Stimulated activated memory B cell treated with anti-CD40 and anti-IgM and Interleukin-4, amounts not matched to agents 10 μg/mL and 1 μg/mL and 100 μg/mL, for 72 hours (primary cell): Measurements from ENCODE around the gene ETV6.
"Not testable (repeated sequence)": the region's sequence is repeated elsewhere in the genome, so short reads cannot be mapped to it uniquely, and the experiment has no call there.

Experiments used
- ATAC-seq: fragments of 150-1000 bp; cut with Tn5 transposase; 2 replicates; pipeline ENCODE4 v1.10.0; 2021
- H3K27ac Mint-ChIP-seq: one replicate; pipeline ENCODE4 v1.8.0; 2022; ENCODE audit warnings: mild to moderate bottlenecking, mixed read lengths
- H3K27me3 Mint-ChIP-seq: one replicate; pipeline ENCODE4 v1.8.0; 2022; ENCODE audit warnings: mixed read lengths
- H3K36me3 Mint-ChIP-seq: one replicate; pipeline ENCODE4 v1.8.0; 2022; ENCODE audit warnings: mixed read lengths
- H3K4me1 Mint-ChIP-seq: one replicate; pipeline ENCODE4 v1.8.0; 2022; ENCODE audit warnings: mixed read lengths
- H3K4me3 Mint-ChIP-seq: one replicate; pipeline ENCODE4 v1.8.0; 2022; ENCODE audit warnings: mild to moderate bottlenecking, moderate library complexity, mixed read lengths
- H3K9me3 Mint-ChIP-seq: one replicate; pipeline ENCODE4 v1.8.0; 2022; ENCODE audit warnings: mixed read lengths

The ETV6 gene

GRCh38 chr12:11894890-11895289, 245.4 kb downstream of the ETV6 start:
- Mint-ChIP-seq H3K36me3 (peaks cover 57% of the 10 kb centered on the region), H3K9me3 (no peaks in the 10 kb centered on the region), H3K27me3 (no peaks in the 10 kb centered on the region), H3K4me1 (peaks cover 17% of the 10 kb centered on the region), H3K4me3 (no peak overlapping the region), H3K27ac (no peak overlapping the region)
- no peak for ATAC-seq

- peaks cover 13% of the 10 kb centered on the region for H3K4me1 Mint-ChIP-seq
- no peaks in the 10 kb centered on the region for H3K27me3 Mint-ChIP-seq
- H3K27ac Mint-ChIP-seq = no peak overlapping the region
- H3K9me3 Mint-ChIP-seq = no peaks in the 10 kb centered on the region
- ATAC-seq = peak; percentile 57
- no peak overlapping the region for H3K4me3 Mint-ChIP-seq
- H3K36me3 Mint-ChIP-seq = peaks cover 50% of the 10 kb centered on the region
Measured at GRCh38 chr12:11895421-11896078, 246.1 kb downstream of the ETV6 start.

GRCh38 chr12:11896417-11896929, 247.0 kb downstream of the ETV6 start:
- Mint-ChIP-seq H3K9me3 (no peaks in the 10 kb centered on the region), H3K4me3 (no peak overlapping the region), H3K27ac (no peak overlapping the region), H3K36me3 (peaks cover 41% of the 10 kb centered on the region), H3K27me3 (no peaks in the 10 kb centered on the region), H3K4me1 (peaks cover 4% of the 10 kb centered on the region)
- ATAC-seq = no peak

- Mint-ChIP-seq H3K4me1 (peaks cover 11% of the 10 kb centered on the region), H3K27me3 (no peaks in the 10 kb centered on the region), H3K27ac (no peak overlapping the region), H3K4me3 (no peak overlapping the region), H3K9me3 (no peaks in the 10 kb centered on the region), H3K36me3 (peaks cover 26% of the 10 kb centered on the region)
- ATAC-seq = no peak
Measured at GRCh38 chr12:11897923-11898322, 248.4 kb downstream of the ETV6 start.

- Mint-ChIP-seq H3K27me3 (no peaks in the 10 kb centered on the region), H3K4me1 (peaks cover 20% of the 10 kb centered on the region), H3K9me3 (peaks cover 8% of the 10 kb centered on the region), H3K36me3 (peaks cover 12% of the 10 kb centered on the region), H3K27ac (peak overlapping the region; percentile 31), H3K4me3 (no peak overlapping the region)
- ATAC-seq = peak; percentile 86
Measured at GRCh38 chr12:11901701-11902524, 252.4 kb downstream of the ETV6 start.

GRCh38 chr12:11902525-11902875, 253.0 kb downstream of the ETV6 start:
- H3K4me1 Mint-ChIP-seq = peaks cover 20% of the 10 kb centered on the region
- no peak for ATAC-seq

GRCh38 chr12:11904124-11904523, 254.7 kb downstream of the ETV6 start:
- Mint-ChIP-seq H3K4me1 (peaks cover 20% of the 10 kb centered on the region), H3K36me3 (peaks cover 8% of the 10 kb centered on the region), H3K4me3 (no peak overlapping the region), H3K27ac (no peak overlapping the region), H3K9me3 (peaks cover 16% of the 10 kb centered on the region), H3K27me3 (no peaks in the 10 kb centered on the region)
- no peak for ATAC-seq

More at GRCh38 chr12:11902525-11902875, 253.0 kb downstream of the ETV6 start:
- Mint-ChIP-seq H3K4me3 (no peak overlapping the region), H3K27me3 (no peaks in the 10 kb centered on the region), H3K27ac (peak overlapping the region; percentile 31), H3K9me3 (peaks cover 8% of the 10 kb centered on the region), H3K36me3 (peaks cover 9% of the 10 kb centered on the region)

- peaks cover 13% of the 10 kb centered on the region for H3K36me3 Mint-ChIP-seq
- ATAC-seq = no peak
- peaks cover 20% of the 10 kb centered on the region for H3K4me1 Mint-ChIP-seq
- no peak overlapping the region for H3K4me3 Mint-ChIP-seq
- H3K27me3 Mint-ChIP-seq = no peaks in the 10 kb centered on the region
- no peak overlapping the region for H3K27ac Mint-ChIP-seq
- H3K9me3 Mint-ChIP-seq = peaks cover 18% of the 10 kb centered on the region
Measured at GRCh38 chr12:11905534-11905933, 256.1 kb downstream of the ETV6 start.

GRCh38 chr12:11906286-11906935, 256.9 kb downstream of the ETV6 start:
- H3K27me3 Mint-ChIP-seq = no peaks in the 10 kb centered on the region
- no peak overlapping the region for H3K27ac Mint-ChIP-seq
- no peak overlapping the region for H3K4me3 Mint-ChIP-seq
- peaks cover 18% of the 10 kb centered on the region for H3K9me3 Mint-ChIP-seq
- peaks cover 14% of the 10 kb centered on the region for H3K36me3 Mint-ChIP-seq
- no peak for ATAC-seq
- H3K4me1 Mint-ChIP-seq = peaks cover 20% of the 10 kb centered on the region

- Mint-ChIP-seq H3K4me3 (no peak overlapping the region), H3K27me3 (no peaks in the 10 kb centered on the region), H3K36me3 (peaks cover 20% of the 10 kb centered on the region), H3K27ac (no peak overlapping the region), H3K9me3 (peaks cover 21% of the 10 kb centered on the region), H3K4me1 (peaks cover 9% of the 10 kb centered on the region)
- no peak for ATAC-seq
Measured at GRCh38 chr12:11907625-11908024, 258.2 kb downstream of the ETV6 start.

GRCh38 chr12:11909406-11909805, 259.9 kb downstream of the ETV6 start:
- not testable (repeated sequence) for ATAC-seq, H3K27me3 Mint-ChIP-seq
- H3K9me3 Mint-ChIP-seq = peaks cover 21% of the 10 kb centered on the region

GRCh38 chr12:11916113-11916512, 266.6 kb downstream of the ETV6 start:
- Mint-ChIP-seq H3K36me3 (peaks cover 6% of the 10 kb centered on the region), H3K27me3 (no peaks in the 10 kb centered on the region), H3K4me3 (no peak overlapping the region), H3K9me3 (peaks cover 3% of the 10 kb centered on the region), H3K27ac (no peak overlapping the region), H3K4me1 (no peaks in the 10 kb centered on the region)
- ATAC-seq = no peak

More at GRCh38 chr12:11909406-11909805, 259.9 kb downstream of the ETV6 start:
- H3K4me1 Mint-ChIP-seq, H3K27ac Mint-ChIP-seq, H3K4me3 Mint-ChIP-seq: not testable (repeated sequence)
- H3K36me3 Mint-ChIP-seq = peaks cover 20% of the 10 kb centered on the region

GRCh38 chr12:11916771-11917170, 267.3 kb downstream of the ETV6 start:
- Mint-ChIP-seq H3K4me3 (no peak overlapping the region), H3K36me3 (peaks cover 5% of the 10 kb centered on the region), H3K9me3 (peaks cover under 1% of the 10 kb centered on the region), H3K27ac (no peak overlapping the region), H3K27me3 (no peaks in the 10 kb centered on the region), H3K4me1 (no peaks in the 10 kb centered on the region)
- no peak for ATAC-seq

- Mint-ChIP-seq H3K27me3 (no peaks in the 10 kb centered on the region), H3K9me3 (no peaks in the 10 kb centered on the region), H3K36me3 (no peaks in the 10 kb centered on the region), H3K4me1 (no peaks in the 10 kb centered on the region), H3K4me3 (no peak overlapping the region), H3K27ac (no peak overlapping the region)
- ATAC-seq = no peak
Measured at GRCh38 chr12:11917501-11917900, 268.0 kb downstream of the ETV6 start.

- no peak overlapping the region for H3K4me3 Mint-ChIP-seq
- no peak overlapping the region for H3K27ac Mint-ChIP-seq
- H3K27me3 Mint-ChIP-seq = no peaks in the 10 kb centered on the region
- ATAC-seq = no peak
- H3K36me3 Mint-ChIP-seq = no peaks in the 10 kb centered on the region
- no peaks in the 10 kb centered on the region for H3K9me3 Mint-ChIP-seq
- H3K4me1 Mint-ChIP-seq = no peaks in the 10 kb centered on the region
Measured at GRCh38 chr12:11920231-11920630, 270.8 kb downstream of the ETV6 start.
